HFFc6 (cell line): ENCODE results near the gene PFKP. TPM values are rescaled to one million over a fixed set of nuclear protein-coding genes. Genes with fewer than 3 reads are reported as not detected.

Experiments
- DNase-seq: peaks from one replicate; pipeline ENCODE4 v3.0.0-alpha.2; 2018
- H3K27ac Mint-ChIP-seq: 2 replicates; pipeline ENCODE4 v1.8.0; 2020; ENCODE audit warnings: mild to moderate bottlenecking, mixed read lengths
- H3K27me3 Mint-ChIP-seq: 2 replicates; pipeline ENCODE4 v1.8.0; 2021; ENCODE audit warnings: mild to moderate bottlenecking, moderate library complexity, mixed read lengths; ENCODE audit not compliant: insufficient read depth
- H3K36me3 Mint-ChIP-seq: 2 replicates; pipeline ENCODE4 v1.8.0; 2021; ENCODE audit warnings: low read depth, mixed read lengths
- H3K4me1 Mint-ChIP-seq: 2 replicates; pipeline ENCODE4 v1.8.0; 2020; ENCODE audit warnings: low read depth, mixed read lengths
- H3K4me3 Mint-ChIP-seq: 2 replicates; pipeline ENCODE4 v1.8.0; 2020; ENCODE audit warnings: mild to moderate bottlenecking, moderate library complexity, mixed read lengths
- H3K9me3 Mint-ChIP-seq: 2 replicates; pipeline ENCODE4 v1.8.0; 2020; ENCODE audit warnings: mild to moderate bottlenecking, mixed read lengths
- total RNA-seq, 6 experiments: library from RNA; stranded (reverse); fragmentation: NEBNext Ultra II Directional; extraction: Animal tissue kit (Norgen Biotek cat#: 25700); gene quantifications; 2 replicates in 1 of 6; 3 replicates in 5 of 6; pipeline ENCODE4 v1.2.3, GENCODE V29; 2021
- TF ChIP-seq, protein P1 (sequence below): fragments of 200-600 bp; sonication (generic); IDR thresholded peaks from 2 replicates; pipeline ENCODE4 v1.5.0; 2021; ENCODE audit warnings: antibody characterized with exemption, mild to moderate bottlenecking

The PFKP gene
- total RNA-seq, 6 experiments from 2014 or later, result 131 to 173 (median 161) TPM

DNA sequence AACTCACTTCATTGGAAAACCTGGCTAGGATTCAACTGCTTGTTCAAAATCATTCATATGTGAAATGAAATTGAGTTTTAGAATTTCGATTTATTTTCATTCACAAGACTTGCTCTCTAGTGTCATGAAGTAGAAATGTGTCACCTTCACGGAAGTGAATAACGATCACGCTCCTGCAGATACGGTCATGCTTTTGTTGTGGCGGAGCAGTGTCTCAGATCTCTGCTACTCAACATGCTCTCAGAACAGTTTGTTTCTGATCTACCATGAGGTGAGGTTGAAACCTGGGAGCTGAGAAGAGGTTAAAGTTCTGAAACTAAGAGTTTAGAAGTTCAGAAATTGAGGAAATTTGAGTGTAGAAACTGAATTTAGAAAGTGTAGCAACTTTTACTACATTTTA, 119.0 kb downstream of the PFKP start:
- Mint-ChIP-seq H3K4me3 (no peak overlapping the region), H3K36me3 (no peaks in the 10 kb centered on the region), H3K9me3 (no peaks in the 10 kb centered on the region), H3K27ac (no peak overlapping the region), H3K4me1 (no peaks in the 10 kb centered on the region), H3K27me3 (peaks cover 40% of the 10 kb centered on the region)
- TF ChIP-seq, protein P1, sequence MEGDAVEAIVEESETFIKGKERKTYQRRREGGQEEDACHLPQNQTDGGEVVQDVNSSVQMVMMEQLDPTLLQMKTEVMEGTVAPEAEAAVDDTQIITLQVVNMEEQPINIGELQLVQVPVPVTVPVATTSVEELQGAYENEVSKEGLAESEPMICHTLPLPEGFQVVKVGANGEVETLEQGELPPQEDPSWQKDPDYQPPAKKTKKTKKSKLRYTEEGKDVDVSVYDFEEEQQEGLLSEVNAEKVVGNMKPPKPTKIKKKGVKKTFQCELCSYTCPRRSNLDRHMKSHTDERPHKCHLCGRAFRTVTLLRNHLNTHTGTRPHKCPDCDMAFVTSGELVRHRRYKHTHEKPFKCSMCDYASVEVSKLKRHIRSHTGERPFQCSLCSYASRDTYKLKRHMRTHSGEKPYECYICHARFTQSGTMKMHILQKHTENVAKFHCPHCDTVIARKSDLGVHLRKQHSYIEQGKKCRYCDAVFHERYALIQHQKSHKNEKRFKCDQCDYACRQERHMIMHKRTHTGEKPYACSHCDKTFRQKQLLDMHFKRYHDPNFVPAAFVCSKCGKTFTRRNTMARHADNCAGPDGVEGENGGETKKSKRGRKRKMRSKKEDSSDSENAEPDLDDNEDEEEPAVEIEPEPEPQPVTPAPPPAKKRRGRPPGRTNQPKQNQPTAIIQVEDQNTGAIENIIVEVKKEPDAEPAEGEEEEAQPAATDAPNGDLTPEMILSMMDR, result no peak
- DNase-seq, result no peak

Other genes starting within 250 kb of the PFKP start
- gene PITRM1, start 105.2 kb downstream of the PFKP start, total RNA-seq, result 100 to 1,000 TPM; 106 to 124 (median 112) TPM